ENCODE data around the gene ITGB8.

Gene ITGB8

GRCh38 chr7:20435305-20435704 lies 104.6 kb downstream of the ITGB8 start:
- no peak for DNase-seq

GRCh38 chr7:20438248-20438647 lies 107.5 kb downstream of the ITGB8 start:
- no peak for DNase-seq

GRCh38 chr7:20438694-20439376 lies 108.1 kb downstream of the ITGB8 start:
- DNase-seq, result no peak

- no peak for DNase-seq
Observed at GRCh38 chr7:20439416-20440185, 108.9 kb downstream of the ITGB8 start.

GRCh38 chr7:20440472-20441105 lies 109.9 kb downstream of the ITGB8 start:
- DNase-seq, result no peak

GRCh38 chr7:20441346-20441745 lies 110.6 kb downstream of the ITGB8 start:
- no peak for DNase-seq

- DNase-seq, result no peak
Observed at GRCh38 chr7:20441991-20442441, 111.3 kb downstream of the ITGB8 start.

GRCh38 chr7:20442951-20443350 lies 112.3 kb downstream of the ITGB8 start:
- DNase-seq, result no peak

- DNase-seq, result no peak
Observed at GRCh38 chr7:20444030-20444800, 113.5 kb downstream of the ITGB8 start.

GRCh38 chr7:20447021-20447650 lies 116.4 kb downstream of the ITGB8 start:
- DNase-seq, result no peak

GRCh38 chr7:20449176-20449575 lies 118.5 kb downstream of the ITGB8 start:
- DNase-seq, result no peak

GRCh38 chr7:20450536-20450935 lies 119.8 kb downstream of the ITGB8 start:
- no peak for DNase-seq

- no peak for DNase-seq
Observed at GRCh38 chr7:20454202-20454601, 123.5 kb downstream of the ITGB8 start.

GRCh38 chr7:20456701-20457100 lies 126.0 kb downstream of the ITGB8 start:
- no peak for DNase-seq

- DNase-seq, result no peak
Observed at GRCh38 chr7:20458521-20458920, 127.8 kb downstream of the ITGB8 start.

GRCh38 chr7:20459419-20459818 lies 128.7 kb downstream of the ITGB8 start:
- no peak for DNase-seq

- no peak for DNase-seq
Observed at GRCh38 chr7:20464891-20465290, 134.2 kb downstream of the ITGB8 start.

Data from NCI-H2081 treated with DMSO at 0.1 percent for 48 hours (cell line).